Measurements from ENCODE around the gene RBM33.
"Not testable (repeated sequence)": the region's sequence is repeated elsewhere in the genome, so short reads cannot be mapped to it uniquely, and the experiment has no call there.

RBM33 gene

DNA sequence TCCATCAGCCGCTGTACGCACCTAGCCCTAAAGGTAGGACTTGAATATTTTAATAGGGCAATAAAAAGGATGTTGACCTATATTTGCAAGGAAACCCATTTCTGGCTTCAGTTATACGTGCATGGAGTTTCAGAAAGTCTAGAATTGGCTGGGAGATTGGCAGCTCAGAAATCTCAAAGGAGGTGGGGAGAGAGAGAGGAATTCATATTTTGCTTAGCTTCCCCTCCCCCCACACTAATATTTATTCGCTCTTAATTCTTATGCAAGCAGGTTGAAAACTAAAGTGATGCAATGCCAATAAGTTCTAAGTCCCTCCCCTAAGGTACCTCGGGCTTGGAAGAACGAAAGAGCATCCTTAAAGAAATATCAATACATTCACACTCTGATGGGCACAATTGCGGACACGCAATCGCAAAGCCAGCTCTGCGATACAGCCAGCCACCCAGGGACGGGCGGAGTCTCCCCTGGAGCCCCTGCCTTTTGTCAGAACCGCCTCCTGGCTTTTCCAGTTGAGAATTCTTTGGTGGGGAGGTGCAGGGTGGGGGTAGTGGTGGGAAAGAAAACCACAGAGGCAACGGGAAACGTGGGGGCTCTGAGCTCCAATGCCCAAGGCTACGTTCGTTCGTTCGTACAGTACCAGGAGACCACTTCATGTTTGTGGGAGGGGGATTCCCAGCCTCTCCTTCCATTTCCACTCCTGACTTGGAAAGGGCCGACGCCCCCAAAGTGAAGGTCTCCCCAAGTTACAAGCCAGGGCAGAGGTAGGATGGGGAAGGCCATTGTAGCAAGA lies 166.5 kb downstream of the RBM33 start:
- DNase-seq, result peak in 1 of 3 experiments; percentile 53

DNA sequence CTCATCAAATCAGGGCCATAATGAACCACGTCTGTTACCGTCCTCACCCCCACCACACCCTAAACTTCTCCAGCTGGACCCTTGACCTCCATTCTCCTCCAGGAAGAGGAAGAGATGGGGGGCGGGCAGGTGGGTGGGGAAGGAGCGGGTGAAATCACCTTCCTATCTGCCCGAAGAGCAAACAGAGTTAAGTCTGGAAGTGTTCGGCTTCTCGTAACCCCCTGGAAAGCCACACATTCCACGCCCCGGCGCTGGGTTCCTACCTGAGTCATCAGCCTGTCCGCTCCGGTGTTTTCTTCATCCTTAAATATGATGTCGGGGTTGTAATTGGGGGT lies 167.1 kb downstream of the RBM33 start:
- no peak for DNase-seq

DNA sequence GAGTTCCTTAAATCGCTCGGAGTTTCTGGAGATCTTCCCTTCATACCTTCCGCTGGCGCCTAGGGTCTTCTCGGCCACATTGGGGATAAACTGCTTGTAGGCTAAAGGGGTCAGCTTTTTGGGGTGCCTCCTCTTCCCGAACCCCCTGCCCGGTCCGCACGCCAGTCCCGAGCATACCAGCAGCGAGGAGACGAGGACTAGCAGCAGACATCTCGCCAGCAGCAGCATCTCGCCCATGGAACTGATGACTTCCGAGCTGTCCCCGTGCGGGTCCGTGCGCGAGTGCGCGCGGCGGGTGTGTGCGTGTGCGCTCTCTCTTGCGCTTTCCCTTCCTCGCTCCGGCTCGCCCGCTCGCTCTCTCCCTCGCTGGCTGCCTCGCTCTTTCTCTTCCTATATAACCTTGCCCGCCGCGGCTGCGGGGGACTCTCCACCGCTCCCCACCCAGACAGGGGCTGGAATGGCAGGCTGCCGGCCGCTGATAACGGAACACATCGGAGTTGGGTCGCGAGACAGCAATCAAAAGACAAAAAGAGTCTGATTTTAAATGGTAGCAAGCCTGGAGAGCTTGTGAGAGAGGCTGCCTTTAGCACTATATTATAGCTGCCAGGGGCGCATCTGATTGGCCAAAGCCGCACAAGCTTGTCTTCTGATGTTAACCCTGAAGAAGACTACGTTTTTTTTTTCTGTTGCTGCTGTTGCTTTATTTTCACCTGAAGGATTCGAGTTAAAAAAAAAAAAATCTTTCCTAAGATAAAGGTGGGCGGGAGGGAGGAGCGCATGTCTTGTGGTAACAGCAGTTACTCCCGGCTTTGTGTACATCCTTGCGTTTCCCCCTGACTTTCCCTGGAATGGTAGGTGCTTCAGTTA lies 167.7 kb downstream of the RBM33 start, which contains the start of gene SHH:
Gene SHH (minus strand): TSS at position 569 of the 867 bp plus-strand sequence. CDS start 341 bp downstream, at position 228.
- DNase-seq, result peak; percentile 43 to 76 (median 57)

DNA sequence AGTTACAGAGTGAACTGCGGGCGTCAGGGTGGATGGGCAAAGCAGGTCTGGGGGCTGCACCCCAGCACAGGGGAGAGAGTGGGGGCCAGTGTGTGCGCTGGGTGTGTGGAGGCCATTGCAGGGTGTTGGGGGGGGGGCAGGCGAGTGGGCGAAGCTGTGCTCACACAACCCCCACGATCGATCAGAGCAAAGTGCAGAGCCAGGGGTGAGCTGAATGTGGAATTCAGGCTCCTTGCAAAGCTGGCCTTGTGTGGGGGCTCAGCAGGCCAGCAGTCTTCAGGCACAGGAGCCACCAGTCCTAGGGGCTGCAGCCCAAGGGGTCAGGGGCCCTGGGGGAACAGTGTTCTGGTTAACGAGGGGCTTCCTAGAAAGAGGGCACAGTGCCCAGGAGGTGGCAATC lies 168.7 kb downstream of the RBM33 start:
- DNase-seq, result no peak

DNA sequence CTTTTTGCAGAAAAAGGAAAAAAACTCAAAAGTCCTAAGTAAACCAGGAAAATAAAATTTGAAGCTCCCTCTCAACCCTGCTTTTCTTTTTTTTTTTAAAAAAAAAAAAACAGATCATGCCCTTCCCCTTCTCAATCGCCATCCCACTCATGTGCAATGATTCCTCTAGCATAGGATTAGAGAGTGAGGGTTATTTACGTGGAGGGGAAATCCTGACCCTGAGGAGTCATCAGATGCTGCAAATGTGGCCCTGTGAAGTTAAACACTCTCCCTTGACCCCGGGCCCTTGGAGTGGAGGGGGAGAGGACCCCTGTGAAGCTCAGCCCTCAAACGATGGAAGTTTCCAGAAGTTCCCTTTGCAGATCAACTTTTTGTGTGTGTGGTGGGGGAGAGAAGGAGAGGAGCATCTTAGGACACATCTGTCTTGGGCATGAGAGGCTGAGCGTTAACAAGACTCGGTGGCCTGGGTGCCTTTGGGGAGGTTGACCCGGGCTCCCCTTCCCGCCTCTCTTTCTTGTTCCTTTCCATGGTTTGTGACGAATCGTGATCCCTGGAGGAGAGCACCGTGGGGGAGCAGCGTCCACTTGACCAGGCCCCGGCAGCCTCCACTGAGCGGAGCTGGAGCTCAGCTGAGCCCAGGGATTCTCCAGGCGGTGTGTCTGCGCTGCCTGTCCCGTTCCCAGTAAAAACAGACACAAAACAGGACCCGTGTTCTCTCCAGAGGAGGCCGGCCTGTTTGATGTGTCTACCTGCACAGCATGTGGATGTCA lies 169.3 kb downstream of the RBM33 start:
- DNase-seq, result no peak

DNA sequence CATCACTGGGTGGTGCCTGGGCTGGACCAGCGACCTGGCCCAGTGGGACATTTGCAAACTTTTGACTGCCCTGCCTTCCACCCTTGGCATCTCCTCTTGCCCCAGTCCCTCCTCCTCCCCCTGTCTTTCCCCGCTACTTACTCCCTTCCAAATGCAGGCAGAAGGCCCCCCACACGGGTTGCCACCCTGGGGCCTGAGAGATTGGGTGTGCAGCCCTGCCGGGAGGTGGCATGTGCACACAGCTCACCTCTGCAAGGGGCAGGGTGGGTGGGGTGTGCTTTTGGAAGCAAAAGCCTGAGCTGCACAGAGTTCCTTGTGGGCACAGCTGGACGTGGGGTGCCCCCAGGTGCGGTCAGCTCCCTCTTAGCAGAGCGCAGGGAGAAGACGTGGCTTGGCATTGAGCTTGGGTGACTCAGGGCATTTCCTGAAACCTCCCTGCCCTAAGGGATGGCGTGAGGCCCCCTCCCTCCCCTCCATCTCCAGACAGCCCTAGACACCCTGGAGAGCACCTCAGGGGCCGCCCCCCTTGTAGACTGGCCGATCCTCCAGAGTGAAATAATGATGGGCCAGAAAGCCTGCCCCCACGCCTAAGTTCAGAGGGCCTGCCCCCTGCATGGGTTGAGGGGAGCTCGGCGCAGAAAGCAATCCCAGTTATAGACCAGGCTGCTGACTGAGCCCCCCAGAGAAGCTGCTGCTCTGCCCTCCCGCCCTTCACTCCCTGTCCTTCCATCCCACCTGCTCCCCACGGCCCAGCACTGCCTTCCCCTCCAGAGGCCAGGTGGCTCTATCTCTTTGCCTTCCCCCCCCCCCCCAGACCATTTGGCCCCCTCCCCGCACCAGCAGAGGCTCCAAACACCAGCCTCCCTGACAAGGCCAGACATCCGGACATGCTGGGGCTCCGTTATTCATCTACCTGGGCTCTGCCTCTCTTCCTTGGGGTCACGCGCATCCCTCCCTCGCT lies 170.1 kb downstream of the RBM33 start:
- no peak for DNase-seq

DNA sequence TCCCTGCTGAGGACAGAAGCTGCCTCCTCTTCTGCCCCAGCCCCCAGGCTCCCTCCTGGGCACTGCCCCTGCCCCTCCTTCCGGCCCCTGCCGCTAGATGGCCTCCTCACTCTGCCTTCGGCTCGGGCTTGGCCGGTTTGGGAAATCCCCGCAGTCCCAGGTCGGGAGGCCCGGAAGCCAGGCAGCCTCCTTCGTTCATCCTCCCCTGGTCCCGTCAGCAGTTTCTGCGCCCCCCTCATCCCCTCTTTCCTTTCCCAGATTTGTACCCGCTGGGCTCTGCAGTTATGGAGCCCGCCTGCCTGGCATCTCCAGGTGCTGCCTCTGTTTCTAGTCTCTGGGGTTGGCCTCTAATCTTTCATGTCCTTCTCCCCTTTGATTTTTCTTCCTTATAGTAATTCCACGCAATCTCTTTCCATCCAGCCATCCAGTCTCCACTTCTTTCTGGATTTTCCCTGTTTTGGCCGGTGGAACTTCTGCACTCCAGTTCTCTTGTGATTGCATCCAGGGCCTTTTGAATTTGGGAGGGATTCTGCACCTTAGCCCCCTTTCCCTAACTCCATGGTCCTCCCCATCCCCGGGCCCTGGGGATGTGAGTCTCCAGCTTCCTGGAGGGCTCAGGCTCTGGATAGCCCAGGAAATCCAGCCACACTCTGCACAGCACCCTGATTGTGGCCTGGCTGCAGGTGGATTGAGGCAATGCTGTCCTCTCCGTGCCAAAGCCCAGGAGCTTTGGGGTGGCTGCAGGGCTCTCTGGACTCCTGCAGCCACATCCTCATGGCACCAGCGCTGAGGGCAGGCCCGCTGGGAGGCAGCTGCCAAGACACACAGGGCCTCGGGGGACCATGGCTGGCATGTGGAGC lies 171.1 kb downstream of the RBM33 start:
- peak; percentile 22 to 39 (median 37) for DNase-seq

DNA sequence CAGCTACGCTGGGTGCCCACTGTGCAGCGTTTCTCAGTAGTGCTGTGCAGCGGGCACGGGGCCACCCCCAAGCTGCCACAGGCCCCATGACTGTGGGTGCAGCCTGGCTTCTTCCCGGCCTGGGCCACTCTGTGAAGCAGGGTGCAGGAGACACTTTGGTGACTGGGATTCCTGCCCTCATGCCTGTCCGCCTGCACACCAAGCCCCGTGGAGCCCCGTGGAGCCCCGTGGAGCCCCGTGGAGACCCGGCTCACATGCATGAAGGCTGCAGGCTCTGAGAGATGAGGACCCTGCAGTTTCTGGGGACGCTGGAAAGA lies 171.7 kb downstream of the RBM33 start:
- no peak for DNase-seq

DNA sequence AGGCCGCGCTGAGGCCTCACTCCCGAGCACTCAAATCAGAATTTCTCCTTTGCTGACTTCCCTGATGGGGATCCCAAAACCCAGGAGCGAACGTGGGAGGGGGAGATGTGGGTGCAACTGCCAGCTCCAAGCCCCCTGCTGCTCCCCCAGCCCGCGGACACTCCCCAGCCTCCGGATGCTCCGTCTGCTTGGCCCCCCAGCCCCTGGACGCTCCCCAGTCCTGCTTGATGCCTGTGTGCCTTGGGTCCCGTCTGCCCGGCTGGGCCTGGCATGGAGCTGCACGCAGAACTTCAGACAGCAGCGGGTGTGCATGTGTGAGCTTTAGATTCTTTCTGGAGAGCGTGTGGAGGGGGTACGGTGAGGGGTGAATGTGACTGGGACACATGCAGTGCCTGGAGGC lies 172.5 kb downstream of the RBM33 start:
- no peak for DNase-seq

DNA sequence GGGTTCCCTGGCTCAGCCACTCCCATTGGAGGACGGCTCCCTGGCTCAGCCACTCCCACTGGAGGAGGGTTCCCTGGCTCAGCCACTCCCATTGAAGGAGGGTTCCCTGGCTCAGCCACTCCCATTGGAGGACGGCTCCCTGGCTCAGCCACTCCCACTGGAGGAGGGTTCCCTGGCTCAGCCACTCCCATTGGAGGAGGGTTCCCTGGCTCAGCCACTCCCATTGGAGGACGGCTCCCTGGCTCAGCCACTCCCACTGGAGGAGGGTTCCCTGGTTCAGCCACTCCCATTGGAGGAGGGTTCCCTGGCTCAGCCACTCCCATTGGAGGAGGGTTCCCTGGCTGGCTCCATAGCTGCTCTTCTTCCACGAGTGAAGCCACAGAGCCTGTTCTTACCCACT lies 173.1 kb downstream of the RBM33 start:
- DNase-seq, result not testable (repeated sequence)

DNA sequence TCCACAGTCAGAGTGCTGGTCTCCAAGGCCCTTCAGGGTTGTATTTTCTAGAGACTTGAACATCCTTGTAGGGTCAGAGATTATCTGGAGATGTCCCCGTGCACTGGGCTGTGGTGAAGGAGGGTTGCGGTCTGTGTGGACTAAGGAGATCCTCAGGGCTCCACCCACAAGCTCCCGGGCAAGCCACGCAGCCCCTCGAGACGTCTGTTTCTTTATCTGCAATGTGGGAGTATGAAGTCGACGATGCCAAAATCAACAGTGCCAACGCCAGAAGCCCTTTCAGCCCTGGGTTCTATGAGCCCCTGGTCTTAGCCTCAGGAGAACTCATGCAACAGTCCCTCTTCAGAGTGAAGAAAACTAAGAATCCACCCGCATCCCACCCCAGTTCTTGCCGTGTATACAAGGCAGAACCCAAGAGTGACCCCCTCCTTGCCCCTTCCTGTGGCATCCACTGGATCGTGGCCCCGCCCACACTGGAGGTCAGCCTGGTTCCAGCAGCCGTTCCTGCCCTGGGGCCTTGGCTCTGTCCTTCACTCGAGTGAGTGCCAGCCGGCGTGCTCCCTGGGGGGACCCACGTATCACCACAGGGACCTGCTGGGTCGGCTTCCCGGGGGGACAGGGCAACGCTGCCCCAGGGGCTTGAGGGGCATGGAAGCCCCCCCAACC lies 173.8 kb downstream of the RBM33 start:
- DNase-seq, result no peak

DNA sequence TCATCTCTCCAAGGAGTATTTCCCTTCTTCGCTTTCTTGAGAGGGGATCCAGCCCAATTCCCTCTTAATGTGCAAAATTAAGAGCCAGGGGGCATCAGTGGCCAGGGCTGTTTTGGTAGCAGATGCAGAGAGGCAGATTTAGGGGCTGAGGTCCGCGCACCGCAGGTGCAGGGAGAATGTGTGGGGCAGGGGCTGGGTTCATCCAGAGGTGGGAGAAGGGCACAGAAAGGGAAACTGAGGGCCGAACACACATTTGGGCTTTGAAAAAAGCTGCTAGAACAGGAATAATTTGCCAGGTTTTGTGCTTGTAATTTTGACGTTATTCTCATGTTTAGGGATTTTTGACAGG lies 174.3 kb downstream of the RBM33 start:
- DNase-seq, result no peak

DNA sequence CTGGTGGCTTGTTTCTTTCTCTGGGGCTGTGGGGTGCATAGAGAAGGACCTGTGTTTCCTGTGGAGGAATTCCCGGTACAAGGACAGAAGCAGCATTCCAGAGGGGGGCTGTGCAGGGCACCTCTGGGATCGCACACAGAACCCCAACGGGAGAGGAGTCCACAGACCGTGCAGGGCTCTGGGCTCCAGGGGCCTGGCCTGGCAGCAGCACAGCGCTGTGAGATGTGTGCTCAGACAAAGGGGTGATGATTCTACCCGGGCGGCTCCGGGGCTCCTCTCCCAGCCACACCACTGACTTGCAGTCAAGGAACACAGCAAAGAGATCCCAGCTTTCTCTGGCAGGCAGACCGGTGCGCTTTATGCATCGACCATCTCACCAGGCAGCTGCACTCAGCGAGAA lies 174.7 kb downstream of the RBM33 start:
- no peak for DNase-seq

DNA sequence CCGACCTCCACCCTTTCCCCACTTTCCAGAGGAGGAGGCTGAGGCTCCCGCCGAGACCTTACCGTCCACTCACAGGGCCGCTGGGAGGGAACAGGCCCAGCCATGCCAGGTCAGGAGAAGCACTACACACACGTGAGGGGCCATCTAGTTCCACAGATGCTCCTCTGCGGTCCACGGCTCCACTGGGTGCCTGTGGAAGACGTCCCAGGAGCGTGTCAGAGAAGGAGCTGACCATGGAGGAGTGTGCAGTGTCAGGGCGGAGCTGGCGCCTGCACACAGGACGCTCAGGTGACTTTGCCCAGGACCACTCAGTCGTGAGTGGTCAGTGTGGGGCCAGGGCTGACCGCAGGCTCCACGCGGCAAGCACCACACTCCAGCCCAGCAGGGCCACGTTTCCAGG lies 175.8 kb downstream of the RBM33 start:
- no peak for DNase-seq

DNA sequence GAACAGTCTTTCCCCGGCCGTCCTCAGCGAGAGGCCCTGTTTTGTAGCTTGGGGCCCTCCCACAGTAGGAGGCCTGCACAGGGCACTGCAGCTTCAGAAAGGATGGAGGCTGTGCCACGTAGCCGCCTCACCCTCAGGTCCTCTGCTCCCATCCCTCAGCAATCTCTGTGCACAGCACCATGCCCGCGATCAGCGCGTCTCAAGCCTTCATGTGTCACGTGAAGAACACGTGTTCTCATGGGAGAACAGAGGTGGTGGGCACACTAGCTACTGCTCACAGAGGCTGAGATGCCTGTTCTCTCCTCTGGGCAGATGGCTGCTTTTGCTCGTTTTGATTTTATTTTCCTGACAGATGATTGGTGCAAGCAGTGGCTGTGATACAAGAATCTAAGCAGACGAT lies 176.3 kb downstream of the RBM33 start:
- DNase-seq, result no peak

DNA sequence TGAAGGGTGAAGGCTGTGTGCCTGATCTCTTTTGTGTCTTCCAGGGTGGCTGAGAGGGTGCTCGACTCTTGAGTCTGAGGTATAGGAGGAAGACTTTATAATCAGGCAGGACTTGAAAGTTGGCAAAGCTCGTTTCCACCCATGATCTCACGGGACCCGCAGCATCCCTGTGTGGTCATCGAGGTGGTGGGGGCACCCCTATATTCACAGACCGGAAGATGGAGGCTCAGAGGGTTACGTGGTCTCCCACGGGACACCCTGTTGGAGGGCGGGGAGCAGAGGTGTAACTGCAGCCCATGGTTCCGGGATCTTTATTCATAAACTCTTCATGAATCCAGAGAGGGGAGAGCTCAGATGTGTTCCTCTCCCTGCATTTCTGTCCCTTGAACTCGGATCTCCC lies 177.4 kb downstream of the RBM33 start:
- DNase-seq, result no peak

DNA sequence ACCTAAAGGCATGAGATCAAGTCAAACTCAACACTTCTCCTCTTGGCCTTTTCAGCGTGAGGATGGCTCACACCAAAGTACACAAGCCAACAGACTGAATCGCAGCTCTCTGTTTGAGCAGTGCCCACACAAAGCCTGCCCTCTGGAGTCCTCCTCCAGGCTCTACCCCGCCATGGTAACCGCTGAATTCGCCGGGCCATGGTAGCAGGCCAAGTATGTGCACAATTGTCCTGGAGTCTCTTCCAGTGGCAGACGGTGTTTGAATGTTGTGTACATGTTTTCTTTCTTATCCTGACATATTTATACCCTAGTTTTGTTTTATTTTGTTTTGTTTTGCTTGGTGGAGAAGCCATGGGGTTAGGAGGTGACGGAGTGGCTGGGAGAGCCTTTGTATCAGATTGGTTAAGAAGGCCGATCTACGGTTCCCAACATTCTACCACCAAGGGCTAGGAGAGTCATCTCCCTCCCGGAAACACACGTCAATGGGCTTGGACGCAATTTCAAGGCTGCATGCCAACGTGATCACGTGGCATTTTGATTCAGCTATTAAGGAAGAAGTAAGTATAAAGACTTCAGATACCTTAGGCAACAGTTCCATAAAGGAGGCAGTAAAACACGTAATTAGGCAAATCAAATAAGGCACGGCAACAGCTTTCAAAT lies 179.9 kb downstream of the RBM33 start:
- DNase-seq, result no peak

DNA sequence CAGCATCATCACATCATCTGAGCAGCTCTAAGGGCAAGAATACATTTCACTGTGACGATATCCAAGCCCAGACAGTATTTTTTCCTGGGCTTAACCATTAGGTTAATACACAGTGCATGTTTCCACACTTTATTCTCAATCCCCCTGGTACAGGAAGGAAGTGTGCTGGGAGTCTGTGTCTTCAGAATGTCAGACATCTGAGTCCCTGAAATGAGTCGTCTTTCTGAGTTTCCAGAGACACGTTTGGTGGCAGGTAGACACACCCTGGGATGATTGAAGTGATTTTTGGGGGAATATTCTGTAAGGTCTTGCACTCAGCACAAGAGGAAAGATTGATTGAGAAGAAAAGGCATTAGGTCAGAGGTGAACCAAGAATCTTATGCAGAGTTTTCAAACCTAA lies 180.9 kb downstream of the RBM33 start:
- DNase-seq, result no peak

DNA sequence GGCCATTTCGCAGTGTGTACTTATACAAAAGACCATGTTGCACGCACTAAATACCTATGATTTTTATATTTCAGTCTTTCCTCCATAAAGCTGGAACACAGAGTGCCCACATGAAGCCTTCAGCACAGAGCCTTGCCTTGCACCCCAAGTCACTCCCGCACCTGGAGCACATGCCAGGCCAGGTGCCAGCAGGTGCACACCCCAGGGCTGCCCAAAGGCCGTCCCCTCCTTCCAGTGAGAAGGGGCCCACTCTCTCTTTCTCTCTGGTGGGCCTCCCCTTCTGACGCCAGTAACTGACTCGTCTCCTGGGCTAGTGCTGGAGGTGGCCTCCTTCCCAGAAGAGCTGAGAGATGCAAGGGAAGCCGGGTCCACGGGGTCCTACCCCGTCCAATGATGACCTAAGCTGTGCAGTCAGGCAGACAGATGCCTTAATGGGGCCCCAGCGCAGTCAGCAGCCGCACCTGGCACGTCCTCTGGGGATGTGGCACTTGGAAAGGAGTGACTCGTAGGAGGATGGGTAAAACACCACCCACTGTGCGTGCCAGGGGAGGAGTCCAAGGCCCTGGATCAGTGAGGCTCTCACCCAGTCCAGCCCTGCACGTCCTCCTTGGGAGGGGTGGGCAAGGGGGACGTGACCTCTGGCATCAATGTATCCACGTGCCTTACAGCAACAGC lies 185.5 kb downstream of the RBM33 start:
- DNase-seq, result no peak
